Omental fat pad (tissue), 4 donors: ENCODE data around the gene CCDC106. TPM values are rescaled to one million over a fixed set of nuclear protein-coding genes. Genes with fewer than 3 reads are reported as not detected.

Experiments
- ATAC-seq: fragments of 150-250 bp; one replicate; pipeline ENCODE4 v1.9.1; 2016; ENCODE audit warnings: mild to moderate bottlenecking, moderate library complexity; ENCODE audit not compliant: low FRiP score
- DNase-seq: peaks from one replicate; pipeline ENCODE4 v3.0.0-alpha.2; 2019; ENCODE audit warnings: low spot score
- total RNA-seq, 4 donors: library from RNA; depleted of rRNA; stranded (reverse); fragments of >200 nt; gene quantifications; one replicate each; pipeline ENCODE4 v1.1.0, GENCODE V29; 2016
- TF ChIP-seq, protein P1 (sequence below), 3 donors: fragments of 450-650 bp; IDR thresholded peaks; one replicate each; pipeline ENCODE4 v1.5.1; 2016 to 2017; ENCODE audit warnings: antibody characterized with exemption in 3 of 3, mild to moderate bottlenecking in 3 of 3, moderate library complexity in 2 of 3

The CCDC106 gene
- total RNA-seq, 4 donors from 2014 or later = 9.8 to 15.2 (median 11.0) TPM

DNA sequence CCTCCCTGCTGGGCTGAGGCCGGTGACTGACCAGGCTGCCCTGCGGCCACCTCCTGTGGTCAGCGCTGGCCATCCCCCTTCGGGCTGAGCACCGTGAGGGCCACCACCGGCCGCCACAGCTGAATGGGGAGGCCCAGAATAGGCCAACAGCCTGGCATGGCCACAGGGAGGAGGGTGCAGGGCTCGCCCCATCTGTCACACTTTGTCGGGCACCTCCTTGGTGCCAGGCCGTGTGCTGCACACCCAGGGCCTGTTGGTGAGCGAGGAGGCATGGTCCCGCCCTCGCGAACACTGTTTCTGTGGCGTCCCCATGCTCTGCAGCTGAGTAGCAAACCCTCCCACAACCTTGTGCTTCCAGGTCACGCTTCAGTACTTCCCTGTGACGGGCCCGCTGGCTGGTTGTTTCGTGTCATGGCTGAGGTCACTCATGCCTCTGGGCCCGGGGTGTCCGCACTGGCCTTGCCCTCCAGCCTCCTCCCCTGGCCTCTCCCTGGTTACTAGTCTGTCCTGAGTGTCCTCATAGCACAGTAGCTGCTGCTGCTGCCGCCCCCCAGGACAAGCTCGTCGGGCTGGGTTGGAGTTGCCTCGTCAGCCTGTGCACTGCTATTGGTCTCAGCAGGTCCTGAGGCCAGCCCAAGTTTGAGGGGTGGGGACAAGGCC lies 42.2 kb downstream of the CCDC106 start:
- ATAC-seq (no peak), DNase-seq (no peak)
- TF ChIP-seq, protein P1, sequence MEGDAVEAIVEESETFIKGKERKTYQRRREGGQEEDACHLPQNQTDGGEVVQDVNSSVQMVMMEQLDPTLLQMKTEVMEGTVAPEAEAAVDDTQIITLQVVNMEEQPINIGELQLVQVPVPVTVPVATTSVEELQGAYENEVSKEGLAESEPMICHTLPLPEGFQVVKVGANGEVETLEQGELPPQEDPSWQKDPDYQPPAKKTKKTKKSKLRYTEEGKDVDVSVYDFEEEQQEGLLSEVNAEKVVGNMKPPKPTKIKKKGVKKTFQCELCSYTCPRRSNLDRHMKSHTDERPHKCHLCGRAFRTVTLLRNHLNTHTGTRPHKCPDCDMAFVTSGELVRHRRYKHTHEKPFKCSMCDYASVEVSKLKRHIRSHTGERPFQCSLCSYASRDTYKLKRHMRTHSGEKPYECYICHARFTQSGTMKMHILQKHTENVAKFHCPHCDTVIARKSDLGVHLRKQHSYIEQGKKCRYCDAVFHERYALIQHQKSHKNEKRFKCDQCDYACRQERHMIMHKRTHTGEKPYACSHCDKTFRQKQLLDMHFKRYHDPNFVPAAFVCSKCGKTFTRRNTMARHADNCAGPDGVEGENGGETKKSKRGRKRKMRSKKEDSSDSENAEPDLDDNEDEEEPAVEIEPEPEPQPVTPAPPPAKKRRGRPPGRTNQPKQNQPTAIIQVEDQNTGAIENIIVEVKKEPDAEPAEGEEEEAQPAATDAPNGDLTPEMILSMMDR (IDR thresholded peaks at IDR 0.05) = no peak

DNA sequence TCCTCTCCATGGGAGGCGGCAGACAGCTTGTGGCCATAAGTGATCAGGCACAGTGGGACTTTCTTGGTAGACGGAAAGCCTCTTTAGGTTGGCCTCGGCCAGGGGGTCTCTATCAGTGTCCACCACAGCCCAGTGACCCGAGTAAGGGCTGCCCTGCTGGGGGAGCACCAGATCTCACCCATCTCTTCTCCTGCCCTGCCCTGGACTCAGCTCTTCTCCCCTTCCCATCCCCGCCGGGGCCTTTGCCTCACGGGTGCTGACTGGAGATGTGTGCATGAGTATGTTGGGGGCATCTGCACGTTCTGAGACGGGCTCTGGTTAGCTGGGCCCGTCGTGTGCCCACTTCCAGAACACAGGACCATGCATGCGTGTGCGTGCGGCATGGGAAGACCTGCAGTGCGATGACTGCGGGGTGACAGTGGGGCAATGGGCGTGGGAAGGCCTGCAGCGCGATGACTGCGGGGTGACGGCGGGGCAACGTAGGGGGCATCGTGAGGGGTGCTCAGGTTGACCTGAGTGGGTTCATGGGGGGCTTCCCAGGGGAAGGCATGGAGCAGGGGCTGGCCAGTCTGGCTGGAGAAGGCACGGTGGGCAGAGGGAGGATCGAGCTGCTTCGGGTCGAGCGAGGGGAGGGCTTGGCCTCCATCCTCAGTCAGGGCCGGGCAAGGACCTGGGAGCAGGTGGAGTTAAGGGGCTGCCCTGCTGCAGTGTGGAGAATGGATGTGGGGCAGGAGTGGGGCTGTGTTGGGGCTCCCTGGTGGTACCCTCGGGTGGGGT lies 42.9 kb downstream of the CCDC106 start:
- ATAC-seq (no peak), DNase-seq (no peak)
- TF ChIP-seq, protein P1 (IDR thresholded peaks at IDR 0.05) = no peak

DNA sequence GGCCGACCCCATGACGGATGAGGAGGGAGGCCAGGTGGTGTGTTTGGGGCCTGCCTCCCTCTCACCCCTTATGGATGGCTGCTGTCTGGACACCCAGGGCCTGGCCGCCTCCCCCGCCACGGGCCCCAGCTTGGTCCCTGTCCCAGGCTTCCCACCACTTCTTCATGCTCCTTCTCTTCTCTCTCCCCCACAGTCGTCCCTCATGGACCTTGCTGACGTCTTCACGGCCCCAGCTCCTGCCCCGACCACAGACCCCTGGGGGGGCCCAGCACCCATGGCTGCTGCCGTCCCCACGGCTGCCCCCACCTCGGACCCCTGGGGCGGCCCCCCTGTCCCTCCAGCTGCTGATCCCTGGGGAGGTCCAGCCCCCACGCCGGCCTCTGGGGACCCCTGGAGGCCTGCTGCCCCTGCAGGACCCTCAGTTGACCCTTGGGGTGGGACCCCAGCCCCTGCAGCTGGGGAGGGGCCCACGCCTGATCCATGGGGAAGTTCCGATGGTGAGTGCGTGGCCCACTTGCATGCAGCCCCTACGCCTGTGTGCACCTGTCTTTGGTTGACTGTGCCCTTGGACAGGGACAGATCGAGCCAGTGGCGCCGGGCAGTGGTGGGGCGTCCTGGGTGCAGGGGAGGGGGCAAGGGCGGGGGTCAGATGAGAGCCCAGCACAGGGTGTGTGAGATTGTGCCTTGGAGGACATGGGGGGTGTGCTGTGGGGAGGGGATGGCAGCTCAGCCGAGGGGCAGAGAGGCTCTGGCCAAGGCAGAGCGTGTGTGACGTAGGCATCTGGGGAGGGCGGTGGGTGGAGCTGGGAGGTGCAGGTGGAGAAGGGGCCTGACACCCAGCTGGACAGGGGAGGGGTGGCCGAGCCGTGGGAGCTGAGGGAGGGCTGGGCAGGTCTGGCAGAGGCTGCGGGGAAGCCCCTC lies 43.8 kb downstream of the CCDC106 start:
- TF ChIP-seq, protein P1 (IDR thresholded peaks at IDR 0.05) = no peak
- no peak for ATAC-seq
- no peak for DNase-seq

DNA sequence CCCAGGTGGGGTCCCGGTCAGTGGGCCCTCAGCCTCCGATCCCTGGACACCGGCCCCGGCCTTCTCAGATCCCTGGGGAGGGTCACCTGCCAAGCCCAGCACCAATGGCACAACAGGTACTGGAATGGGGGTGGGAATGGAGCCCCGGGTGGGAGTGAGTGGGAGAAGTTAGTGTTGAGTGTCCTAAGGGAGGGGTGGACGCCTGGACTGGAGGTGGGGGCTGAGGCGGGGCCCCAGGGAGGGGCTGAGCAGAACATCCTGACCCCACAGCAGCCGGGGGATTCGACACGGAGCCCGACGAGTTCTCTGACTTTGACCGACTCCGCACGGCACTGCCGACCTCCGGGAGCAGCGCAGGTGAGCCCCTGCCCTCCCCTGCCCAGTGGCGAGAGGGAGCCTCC lies 44.7 kb downstream of the CCDC106 start:
- no peak for DNase-seq
- ATAC-seq = no peak
- TF ChIP-seq, protein P1 (IDR thresholded peaks at IDR 0.05) = no peak

DNA sequence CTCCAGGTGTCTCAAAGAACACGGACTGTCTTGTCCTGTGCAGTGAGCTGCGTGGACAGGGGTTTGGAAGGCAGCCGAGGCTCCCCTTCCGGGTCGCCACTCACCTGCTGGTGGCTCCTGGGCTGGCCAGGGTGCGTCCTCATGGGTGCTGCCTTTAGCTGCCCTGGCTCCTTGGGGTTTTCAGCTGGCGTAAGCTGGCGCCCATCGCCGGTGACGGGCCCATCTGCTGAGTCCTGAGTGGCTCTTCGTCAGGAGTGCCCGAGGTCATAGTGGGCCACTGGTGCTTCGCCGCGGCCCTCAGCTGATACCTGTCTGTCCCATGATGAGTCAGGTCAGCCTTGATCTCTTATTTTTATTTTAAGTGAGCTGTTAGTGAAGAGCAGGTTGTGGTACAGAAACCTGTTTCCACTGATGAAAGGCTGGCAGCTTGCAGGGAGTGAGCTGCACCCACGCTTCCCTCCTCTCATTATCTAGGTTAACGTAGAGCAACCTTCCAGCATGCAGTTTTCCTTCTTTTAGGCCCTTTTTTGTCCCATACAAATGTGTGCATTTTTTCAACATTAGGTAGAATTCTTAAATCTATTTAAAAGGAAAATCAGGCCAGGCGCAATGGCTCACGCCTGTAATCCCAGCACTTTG lies 45.4 kb downstream of the CCDC106 start:
- ATAC-seq = no peak
- DNase-seq = no peak
- TF ChIP-seq, protein P1 (IDR thresholded peaks at IDR 0.05) = no peak

DNA sequence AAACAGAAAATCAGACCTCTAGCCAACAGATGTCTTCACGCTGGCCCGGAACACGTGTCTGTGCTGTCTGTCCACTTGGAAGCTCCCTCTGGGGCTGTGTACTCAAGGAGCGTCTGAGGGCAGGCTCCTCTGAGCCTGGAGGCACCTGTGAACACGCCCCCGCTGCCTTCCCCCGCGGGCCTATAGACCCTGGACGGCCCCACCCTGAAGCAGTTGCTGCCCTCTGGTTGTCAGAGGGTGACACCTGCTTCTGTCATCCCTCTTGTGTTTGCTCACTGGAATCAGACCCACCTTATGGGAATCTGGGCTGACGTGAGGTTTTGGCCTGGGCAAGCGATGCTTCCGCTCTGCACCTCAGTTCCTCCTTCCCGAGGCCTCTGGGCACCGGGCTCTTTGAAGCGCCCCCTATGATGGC lies 46.2 kb downstream of the CCDC106 start:
- TF ChIP-seq, protein P1 (IDR thresholded peaks at IDR 0.05) = no peak
- DNase-seq (no peak), ATAC-seq (no peak)
